ENCODE results near the gene RAB36.

DNA sequence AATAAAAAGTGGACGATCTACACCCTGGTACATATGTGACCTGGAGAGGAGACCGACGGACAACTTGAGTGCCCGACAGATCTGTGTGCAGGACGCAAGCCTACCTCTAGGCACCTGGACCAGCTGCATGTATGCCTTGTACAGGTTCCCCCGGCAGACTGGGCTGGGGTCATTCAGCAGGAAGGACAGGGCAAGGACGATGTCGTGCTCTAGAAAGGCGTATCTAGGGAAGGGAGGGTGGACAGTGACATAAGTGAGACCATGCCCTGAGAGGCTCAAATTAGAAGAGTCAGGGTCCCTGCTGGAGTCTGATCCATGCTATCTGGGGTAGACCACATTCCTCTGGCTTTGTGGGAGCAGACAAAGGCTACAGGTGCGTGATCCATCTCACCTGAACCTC lies 11.4 kb upstream of the RAB36 start:
- TF ChIP-seq, protein P1, sequence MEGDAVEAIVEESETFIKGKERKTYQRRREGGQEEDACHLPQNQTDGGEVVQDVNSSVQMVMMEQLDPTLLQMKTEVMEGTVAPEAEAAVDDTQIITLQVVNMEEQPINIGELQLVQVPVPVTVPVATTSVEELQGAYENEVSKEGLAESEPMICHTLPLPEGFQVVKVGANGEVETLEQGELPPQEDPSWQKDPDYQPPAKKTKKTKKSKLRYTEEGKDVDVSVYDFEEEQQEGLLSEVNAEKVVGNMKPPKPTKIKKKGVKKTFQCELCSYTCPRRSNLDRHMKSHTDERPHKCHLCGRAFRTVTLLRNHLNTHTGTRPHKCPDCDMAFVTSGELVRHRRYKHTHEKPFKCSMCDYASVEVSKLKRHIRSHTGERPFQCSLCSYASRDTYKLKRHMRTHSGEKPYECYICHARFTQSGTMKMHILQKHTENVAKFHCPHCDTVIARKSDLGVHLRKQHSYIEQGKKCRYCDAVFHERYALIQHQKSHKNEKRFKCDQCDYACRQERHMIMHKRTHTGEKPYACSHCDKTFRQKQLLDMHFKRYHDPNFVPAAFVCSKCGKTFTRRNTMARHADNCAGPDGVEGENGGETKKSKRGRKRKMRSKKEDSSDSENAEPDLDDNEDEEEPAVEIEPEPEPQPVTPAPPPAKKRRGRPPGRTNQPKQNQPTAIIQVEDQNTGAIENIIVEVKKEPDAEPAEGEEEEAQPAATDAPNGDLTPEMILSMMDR (IDR thresholded peaks at IDR 0.05) = no peak
- TF ChIP-seq ZFX (IDR thresholded peaks at IDR 0.05; ENCODE audit: borderline replicate concordance) = no peak
